GM19455 (cell line): ENCODE measurements around the gene PPP1R14B.
A peak's percentile ranks its signal among the peaks of the same experiment; 100 is the strongest.

Source experiments
- ATAC-seq: cut with Tn5 transposase; IDR thresholded peaks from one replicate; pipeline ENCODE4 v1.9.1; 2021; ENCODE audit not compliant: unreplicated experiment

PPP1R14B gene

DNA sequence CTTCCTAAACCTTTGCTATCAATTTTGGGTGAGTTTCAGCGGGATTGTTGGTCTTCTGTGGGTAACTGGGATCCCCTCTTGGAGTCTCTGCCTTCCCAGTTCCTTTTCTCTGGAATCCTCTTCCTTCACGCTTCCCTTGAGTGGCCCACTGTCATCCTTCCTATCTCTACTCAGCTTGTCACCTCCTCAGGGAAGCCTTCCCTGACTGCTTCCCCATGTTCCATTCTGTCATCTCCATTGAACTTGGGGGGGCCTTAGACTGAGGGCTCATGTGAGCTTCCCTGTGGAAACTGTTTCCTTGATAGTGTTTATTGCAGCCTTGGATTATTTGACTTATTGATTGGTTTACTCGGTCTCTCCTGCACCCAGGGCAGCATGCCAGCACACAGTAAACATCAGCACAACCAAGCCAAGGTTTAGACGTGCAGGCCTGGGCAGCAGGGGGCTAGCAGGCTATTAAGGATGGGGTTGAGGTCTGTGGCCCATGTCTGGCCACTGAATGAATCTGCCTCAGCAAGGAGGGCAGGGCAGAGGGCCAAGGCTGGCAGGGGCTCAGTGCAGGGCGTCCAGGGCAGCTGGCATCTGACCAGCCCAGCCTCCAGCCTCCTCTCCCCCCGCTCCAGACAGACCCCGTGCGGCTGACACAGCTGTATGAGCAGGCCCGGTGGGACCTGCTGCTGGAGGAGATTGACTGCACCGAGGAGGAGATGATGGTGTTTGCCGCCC is 28.0 kb downstream of the PPP1R14B start:
- ATAC-seq = no peak

DNA sequence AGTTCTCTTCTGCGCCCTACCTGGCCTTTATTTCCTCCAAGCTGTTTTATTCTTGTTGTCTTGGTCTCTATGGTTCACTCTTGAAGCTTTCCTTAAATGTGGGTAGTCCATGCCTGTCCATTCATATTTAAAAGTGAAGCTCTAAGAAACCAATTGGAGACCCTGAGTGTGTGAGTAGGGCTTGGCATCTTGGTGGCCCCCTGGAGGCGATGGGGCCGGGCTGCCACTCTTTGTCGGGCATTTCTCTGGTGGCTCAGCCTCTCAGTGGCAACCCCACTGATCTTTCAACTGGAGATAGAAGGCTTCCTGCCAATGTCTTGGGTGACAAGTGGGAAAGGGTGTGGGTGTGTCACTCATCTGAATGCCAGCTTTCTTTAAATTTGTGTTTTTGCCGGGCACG is 29.9 kb downstream of the PPP1R14B start:
- no peak for ATAC-seq

DNA sequence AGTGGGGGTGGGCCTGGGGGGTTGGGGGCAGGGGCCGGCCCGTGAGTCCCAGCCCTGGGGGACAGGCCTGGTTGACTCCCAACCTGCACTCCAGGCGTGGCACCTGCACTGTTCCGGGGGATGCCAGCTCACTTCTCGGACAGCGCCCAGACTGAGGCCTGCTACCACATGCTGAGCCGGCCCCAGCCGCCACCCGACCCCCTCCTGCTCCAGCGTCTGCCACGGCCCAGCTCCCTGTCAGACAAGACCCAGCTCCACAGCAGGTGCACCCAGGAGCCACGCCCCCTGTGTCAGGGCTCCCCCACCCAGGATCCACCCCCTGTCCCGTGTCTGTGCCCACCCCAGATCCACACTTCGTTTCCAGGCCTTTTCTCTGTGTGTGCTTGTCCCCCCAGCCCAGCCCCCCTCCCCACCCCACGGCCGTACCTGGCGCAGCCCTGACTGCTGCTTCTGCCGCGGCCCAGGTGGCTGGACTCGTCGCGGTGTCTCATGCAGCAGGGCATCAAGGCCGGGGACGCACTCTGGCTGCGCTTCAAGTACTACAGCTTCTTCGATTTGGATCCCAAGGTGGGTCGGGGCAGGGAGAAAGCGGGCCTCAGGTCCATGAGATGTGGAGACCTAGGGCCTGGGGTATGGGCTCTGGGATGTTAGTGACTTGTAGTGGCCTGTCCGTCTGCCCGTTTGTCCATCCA is 35.4 kb downstream of the PPP1R14B start:
- no peak for ATAC-seq

DNA sequence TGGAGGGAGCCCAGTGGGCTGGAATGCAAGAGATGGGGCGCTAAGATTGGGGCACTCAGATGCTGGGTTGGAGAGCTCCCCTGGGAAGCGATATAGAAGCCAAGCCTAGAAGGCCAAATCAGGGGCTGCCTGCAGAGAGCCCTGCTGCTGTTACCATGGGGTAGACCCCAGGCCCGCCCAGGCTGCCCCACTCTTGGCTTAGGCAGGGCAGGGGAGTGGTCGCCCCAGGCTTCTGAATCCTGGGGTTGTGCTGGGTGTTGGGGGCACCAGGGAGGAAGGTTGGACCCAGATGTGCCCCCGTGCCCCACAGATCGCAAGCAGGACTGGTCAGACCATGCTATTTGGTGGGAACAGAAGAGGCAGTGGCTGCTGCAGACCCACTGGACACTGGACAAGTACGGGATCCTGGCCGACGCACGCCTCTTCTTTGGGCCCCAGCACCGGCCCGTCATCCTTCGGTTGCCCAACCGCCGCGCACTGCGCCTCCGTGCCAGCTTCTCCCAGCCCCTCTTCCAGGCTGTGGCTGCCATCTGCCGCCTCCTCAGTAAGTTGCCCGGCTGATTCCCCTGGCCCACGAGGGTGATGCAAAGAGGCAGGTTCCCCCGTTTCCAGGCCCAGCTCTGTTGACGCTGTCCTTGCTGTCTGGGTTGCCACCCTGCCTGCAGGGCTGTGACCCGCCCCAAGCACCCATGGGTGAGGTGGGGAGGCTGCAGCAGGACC is 36.3 kb downstream of the PPP1R14B start:
- no peak for ATAC-seq

DNA sequence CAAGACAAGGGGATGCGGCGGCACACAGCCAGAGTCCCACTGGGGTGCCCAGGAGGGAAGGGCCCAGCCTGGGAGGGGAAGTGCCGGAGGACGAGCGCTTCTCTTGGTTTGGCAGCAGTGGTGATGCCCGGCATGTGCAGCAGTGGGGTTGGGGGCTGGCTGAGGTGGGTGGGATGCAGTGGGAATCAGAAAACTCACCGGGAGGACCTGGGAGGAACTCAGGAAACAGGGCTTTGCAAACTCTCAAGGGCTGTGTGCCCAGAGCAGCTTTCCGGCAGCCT is 37.2 kb downstream of the PPP1R14B start:
- ATAC-seq = no peak

DNA sequence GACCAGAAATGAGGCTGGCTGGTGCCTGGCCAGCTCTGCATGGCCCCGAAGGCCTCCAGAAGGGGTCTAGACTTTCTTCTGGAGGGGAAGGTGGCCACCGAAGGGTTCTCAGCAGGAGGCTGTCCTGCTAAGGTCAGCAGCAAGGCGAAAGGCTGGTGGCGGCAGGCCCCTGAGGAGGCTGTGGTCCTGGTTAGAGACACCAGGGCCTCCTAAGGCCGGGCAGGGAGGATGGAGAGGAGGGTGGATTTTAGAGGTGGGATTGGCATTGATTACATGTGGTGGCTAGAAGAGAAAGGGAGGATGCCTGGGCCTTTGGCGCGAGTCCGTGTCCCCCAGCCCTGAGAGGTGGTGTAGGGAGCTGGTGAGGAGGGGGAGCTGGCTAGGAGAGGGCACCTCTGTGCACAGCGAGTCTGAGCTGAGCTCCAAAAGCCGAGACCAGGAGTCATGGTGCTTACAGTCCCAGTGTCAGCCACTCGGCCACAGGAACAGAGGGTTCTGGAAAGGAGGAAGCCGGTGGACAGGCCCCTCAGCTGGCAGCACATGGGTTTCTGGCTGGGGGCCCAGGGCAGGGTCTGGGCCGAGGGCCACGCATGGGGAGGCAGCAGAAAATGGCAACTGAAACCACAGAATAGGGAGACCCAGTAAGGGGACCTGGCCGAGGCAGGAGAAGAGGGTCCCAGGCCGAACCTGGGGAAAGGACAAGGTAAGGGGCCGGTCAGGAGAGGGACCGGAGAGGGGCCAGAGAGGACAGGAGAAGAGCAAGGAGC is 37.8 kb downstream of the PPP1R14B start:
- no peak for ATAC-seq

DNA sequence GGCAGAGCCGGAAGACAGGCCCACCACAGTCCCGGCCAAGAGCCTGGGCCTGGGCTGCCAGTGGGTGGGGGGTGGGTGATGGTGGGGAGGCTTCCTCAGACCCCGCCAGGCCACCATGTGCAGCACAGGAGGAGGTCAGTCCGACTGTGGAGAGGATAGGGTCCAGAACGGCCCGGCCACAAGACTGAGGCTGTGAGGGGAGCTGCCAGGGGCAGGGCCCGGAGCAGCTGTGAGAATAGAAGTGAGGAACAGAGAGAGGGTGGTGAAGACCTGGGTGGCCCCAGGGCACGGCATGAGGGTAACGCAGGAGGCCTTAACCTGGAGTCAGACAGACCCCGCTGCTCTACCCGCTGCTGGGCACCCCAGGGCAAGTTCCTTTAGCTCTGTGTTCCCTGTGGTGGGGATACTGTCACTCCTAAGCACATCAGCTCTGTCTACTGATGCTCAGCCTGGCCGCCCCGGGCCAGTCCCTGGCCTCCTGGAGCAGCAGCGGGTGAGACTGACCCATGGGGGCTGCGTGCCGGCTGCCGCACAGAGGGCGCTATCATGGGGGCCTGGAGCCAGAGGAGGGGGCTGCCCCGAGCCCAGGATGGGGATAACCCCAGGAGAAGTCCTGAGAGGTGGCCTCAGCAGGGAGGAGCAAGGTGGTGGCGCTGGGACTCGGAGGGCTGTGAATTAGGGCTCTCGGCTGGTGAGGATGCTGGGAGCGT is 38.5 kb downstream of the PPP1R14B start:
- ATAC-seq = peak; percentile 2

DNA sequence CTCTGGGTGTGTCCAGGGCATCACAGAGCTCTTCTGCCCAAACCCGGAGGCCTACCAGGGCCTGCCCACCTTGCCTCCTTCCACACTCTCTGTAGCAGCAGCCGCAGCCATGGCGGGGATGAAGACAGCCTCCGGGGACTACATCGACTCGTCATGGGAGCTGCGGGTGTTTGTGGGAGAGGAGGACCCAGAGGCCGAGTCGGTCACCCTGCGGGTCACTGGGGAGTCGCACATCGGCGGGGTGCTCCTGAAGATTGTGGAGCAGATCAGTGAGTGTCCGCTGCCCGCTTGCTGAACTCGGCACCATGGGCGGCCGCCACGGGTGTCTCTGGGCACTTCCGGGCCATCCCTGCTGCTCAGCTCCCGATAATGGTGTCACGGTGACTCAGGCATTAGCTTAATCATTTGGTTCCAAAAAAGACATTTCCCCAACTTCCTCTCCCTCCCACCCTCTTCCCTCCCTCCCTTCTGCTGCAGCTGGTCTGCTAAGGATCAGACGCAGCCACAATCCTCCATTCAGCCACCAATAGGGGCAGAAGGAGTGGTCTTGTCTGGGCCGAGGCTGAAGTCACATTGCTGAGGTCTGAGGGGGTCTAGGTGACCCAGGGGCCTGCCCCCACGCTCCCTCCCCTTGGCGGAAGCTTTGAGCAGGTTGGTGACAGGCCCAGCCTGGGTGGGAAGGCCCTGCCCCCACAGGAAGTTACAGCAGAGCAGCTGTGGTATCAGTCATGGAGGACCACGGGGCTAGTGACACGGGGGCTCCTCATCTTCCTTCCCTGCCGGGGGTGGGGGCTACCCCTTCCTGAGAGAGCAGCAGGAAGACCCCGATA is 39.3 kb downstream of the PPP1R14B start:
- ATAC-seq = peak; percentile 60

DNA sequence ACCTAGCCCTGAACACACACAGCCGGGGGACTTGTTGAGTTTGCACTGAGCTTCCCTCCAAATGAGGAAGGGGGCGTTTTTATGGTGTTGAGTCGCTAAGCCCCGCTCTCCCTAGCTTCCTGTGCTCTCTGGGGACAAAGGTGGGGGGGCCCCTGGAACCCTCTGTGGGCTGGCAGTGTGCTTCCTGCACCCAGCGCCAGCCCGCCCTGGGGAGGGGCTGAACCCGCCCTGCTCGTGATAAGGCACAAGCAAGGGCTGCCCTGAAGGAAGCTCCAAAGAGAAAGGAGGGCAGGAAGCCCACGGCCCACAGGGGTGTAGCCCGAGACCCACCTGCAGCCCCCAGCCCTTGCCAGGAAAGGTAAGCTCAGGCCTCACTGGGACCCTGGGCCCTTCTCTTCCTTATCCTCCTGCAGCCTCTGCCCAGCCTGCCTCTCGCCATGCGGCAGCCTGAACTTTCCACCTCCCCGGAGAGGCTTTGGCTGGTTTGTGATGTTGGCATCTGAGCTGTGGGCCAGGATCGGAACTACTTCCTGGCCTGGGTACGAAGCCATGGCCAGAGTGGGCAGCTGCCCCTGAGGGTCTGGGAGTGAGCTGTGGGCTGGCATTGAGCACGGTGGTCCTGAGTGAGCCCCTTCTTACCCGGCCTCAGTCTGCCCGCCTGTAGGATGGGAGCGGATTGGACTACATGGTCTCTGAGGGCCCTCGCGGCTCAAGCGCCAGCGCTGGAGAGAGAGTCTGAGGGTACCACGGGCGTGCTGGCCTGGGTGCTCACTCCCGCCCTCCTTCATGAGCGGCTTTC is 40.1 kb downstream of the PPP1R14B start, which contains the start of gene FERMT3:
TSS of gene FERMT3 (plus strand) at position 265 of the 799 bp plus-strand sequence. CDS start 644 bp downstream, outside the sequence.
- no peak for ATAC-seq

DNA sequence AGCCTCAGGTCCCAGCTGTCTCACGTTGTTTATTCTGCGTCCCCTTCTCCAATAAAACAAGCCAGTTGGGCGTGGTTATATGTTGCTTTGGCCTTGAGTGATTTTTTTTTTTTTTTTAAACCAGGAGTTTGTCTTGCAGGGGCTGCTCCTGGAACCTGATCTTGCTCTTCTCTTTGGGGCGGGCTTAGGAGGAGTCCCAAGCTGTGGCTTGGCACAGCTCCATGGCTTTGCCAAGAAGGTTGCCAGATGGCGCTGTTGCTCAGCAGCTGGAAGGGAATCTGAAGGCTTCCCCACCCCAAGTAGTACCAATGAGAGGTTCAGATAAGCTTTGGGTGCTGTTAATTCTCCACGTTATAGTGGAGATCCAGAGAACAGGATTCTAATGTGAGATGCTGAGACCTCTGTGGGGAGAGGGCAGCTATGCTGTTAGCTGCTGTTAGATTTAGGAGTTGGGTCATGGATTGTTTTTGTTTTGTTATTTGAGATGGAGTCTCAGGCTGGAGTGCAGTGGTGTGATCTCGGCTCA is 42.2 kb downstream of the PPP1R14B start:
- ATAC-seq = no peak

DNA sequence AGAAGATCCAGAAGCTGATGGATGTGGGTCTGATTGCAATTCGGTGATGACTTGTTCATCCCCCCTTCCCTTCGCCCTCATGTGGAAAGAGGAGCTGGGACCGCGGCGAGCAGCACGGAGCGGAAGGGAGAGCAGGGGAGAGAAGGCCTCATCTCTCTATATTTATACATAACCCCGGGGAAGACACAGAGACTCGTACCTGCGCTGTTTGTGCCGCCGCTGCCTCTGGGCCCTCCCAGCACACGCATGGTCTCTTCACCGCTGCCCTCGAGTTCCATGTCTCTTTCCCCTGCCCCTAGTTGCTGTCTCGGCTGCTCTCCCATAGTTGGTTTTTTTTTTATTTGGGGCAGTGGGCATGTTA is 42.7 kb downstream of the PPP1R14B start:
- no peak for ATAC-seq

DNA sequence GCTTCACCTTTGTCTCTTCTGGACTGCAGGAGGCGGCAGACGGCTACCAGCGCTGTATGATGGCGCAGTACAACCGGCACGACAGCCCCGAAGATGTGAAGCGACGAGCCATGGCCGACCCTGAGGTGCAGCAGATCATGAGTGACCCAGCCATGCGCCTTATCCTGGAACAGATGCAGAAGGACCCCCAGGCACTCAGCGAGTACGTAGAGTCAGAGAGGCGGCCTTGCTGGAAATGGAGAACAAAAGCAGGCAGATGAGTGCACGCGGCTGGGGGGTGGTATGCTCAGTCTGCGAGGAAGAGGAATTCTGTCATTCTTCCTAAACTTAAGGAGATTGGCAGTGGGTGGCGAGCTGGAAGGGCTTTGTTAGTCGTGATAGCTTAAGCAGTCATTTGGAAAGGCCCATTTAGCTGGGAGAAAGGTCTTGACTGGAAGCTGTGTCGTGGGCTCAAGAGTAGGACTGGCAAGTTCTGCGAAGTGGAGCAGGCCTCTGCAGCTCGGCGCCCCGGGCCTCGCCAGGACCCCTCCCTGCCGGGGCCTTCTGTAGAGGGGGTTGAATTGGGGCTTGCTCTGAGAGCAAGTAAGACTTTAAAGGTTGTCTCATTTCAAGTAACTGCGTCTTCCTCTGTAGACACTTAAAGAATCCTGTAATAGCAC is 43.2 kb downstream of the PPP1R14B start:
- ATAC-seq = no peak

DNA sequence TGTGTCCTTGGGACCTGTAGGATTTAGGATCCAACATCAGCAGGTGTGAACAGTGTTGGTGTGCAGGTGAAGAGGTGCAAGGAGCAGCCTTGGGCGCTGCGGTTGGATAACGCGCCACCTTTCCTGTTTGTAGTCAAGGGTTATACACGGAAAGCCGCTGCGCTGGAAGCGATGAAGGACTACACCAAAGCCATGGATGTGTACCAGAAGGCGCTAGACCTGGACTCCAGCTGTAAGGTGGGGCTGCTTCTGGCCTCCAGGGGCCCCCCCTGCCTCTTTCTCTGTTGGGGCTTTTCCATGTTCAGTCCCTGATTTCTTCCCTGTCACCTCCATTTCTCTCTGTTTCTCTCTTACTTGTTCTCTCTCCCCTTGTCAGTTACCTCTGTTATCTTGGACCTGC is 43.8 kb downstream of the PPP1R14B start:
- no peak for ATAC-seq

DNA sequence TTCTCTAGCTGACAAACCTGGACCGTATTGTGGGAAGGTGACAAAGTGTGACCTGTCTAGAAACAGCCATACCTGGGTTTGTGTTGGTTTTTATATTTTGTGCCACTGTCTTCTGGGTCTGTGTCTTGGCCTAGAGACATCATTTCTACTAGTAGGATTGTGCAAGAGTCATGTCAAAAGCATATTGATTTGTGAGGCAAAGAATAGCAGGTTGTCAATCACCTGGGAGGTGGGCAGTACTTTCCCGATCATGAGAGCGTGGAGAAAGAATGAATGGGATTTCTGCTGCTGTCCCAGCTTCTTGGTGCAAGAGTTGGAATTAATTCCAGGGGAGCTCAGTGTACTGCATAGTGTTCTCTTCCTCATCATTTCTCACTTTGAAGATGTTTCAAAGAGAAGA is 45.2 kb downstream of the PPP1R14B start:
- ATAC-seq = no peak

DNA sequence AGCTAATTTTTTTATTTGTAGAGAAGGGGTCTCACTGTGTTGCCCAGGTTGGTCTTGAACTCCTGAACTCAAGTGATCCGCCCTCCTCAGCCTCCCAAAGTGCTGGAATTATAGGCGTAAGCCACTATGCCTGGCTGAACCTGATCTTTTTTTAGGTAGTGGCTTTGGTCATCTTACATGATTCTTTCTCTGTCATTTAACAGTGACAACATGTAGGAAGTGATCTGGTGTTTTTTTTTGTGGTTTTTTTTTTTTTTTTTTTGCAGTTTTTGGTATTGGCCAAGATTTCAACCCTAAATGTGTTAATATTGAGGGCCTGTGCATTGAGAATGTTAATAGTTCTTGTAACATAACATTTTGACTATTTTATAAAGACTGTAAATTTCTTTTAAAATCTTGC is 48.2 kb downstream of the PPP1R14B start:
- ATAC-seq = no peak

DNA sequence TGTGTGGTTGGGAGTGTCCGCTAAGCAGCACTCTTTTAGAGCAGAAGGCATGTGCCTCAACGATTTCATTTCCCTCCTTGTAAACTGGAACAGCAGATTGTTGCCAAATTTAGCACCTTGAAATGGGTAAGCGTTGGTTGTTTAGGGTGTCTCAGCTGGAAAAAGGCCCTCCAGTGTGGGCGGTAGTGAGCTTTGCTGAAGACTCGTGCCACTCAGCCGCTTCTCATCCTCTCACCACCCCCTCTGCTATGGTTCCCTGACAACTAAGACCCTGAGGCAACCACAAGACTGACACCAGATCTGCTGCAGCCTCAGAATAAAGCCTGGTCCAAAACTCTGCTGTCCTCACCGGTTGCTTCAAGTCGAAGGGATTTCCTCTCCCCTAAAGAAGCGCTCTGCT is 50.1 kb downstream of the PPP1R14B start:
- ATAC-seq = no peak
